ENCODE results near the gene UGCG.
"Not testable (repeated sequence)": the region's sequence is repeated elsewhere in the genome, so short reads cannot be mapped to it uniquely, and the experiment has no call there.

The UGCG gene

DNA sequence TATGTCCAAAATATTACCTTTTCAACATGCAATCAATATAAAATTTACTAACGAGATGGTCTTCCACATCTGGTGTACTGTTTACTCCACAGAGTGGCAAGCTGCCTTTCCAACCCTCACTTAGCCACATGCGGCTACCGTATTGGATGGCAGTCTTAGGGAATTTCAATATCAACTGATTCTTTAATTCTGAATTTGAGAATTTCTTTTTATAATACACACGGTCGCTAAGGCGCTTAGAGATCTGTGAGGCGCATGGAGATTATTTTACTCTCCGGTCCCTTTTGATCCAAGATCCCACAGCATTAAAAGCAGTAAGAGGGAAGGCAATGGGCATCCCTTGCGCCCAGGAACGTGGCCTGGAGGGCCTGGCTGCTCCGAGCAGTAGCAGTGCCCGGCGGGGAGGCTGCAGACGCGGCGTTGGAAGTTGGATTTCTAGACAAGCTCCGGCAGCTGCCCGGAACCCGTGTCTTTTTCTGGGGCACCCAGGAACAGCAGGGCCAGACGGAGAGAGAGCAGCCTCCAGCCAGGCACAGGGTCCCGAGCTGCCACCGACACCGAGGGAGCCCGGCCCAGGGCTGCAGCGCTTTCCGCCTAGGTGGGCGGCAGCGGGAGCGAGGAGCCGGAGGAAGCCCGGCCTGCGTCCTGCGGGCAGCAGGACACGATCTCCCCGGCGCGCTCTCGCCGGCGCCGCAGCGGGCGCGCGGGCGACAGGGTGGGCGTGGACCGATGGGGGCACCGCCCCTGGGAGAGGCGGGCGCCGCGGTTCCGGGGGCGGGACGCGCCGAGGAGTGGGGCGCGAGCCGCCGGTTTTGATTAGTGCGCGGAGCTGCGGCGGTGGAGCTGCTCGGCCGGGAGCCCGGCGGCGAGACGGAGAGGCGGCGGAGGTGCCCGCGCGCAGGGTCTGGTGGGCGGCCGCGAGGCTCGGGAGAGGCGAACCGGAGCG lies at the start of gene UGCG:
Gene UGCG, plus strand, starts transcription at position 819 of the 946 bp plus-strand sequence. CDS start 402 bp downstream, outside the sequence.
- H3K27me3 Mint-ChIP-seq = no peaks in the 10 kb centered on the region
- H3K27ac Mint-ChIP-seq = peak within 1 kb of the TSS; percentile 88
- peak within 1 kb of the TSS; percentile 93 for H3K4me3 Mint-ChIP-seq
- no peaks in the 10 kb centered on the region for H3K9me3 Mint-ChIP-seq
- H3K36me3 Mint-ChIP-seq = no peaks in the 10 kb centered on the region
- H3K4me1 Mint-ChIP-seq = peaks cover 19% of the 10 kb centered on the region

GRCh38 chr9:111851553-111851952 lies 45.1 kb upstream of the UGCG start:
- H3K36me3 Mint-ChIP-seq = no peaks in the 10 kb centered on the region
- no peaks in the 10 kb centered on the region for H3K27me3 Mint-ChIP-seq

DNA sequence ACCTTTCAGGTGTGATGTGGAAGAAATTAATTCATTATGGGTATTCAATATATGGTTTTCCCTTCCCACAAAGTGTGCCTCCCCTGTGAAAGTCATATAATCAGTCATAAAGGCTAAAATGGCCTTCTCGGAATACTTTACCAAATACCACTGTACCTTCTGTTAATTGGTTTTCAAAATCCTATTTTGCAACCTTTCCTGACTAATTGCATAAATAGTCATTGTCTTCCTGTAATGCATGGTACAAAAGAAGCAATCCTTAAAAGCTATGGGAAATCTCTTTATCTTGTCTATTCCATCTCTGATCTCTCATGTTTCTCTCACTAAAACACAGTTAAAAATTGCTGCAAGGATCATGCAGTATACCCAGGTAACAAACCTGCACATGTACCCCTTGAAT lies 44.3 kb upstream of the UGCG start:
- Mint-ChIP-seq H3K27ac (no peak overlapping the region), H3K27me3 (no peaks in the 10 kb centered on the region), H3K4me3 (no peak overlapping the region), H3K4me1 (no peaks in the 10 kb centered on the region), H3K9me3 (no peaks in the 10 kb centered on the region), H3K36me3 (no peaks in the 10 kb centered on the region)

More at GRCh38 chr9:111851553-111851952, 45.1 kb upstream of the UGCG start:
- no peak overlapping the region for H3K4me3 Mint-ChIP-seq
- no peaks in the 10 kb centered on the region for H3K9me3 Mint-ChIP-seq
- no peaks in the 10 kb centered on the region for H3K4me1 Mint-ChIP-seq
- no peak overlapping the region for H3K27ac Mint-ChIP-seq

GRCh38 chr9:111853450-111853827 lies 43.2 kb upstream of the UGCG start:
- Mint-ChIP-seq H3K4me3 (no peak overlapping the region), H3K9me3 (no peaks in the 10 kb centered on the region), H3K27ac (no peak overlapping the region), H3K36me3 (no peaks in the 10 kb centered on the region), H3K27me3 (no peaks in the 10 kb centered on the region), H3K4me1 (no peaks in the 10 kb centered on the region)

GRCh38 chr9:111854799-111855198 lies 41.8 kb upstream of the UGCG start:
- H3K9me3 Mint-ChIP-seq = no peaks in the 10 kb centered on the region
- no peaks in the 10 kb centered on the region for H3K27me3 Mint-ChIP-seq
- H3K36me3 Mint-ChIP-seq = no peaks in the 10 kb centered on the region
- no peaks in the 10 kb centered on the region for H3K4me1 Mint-ChIP-seq
- no peak overlapping the region for H3K4me3 Mint-ChIP-seq
- no peak overlapping the region for H3K27ac Mint-ChIP-seq

GRCh38 chr9:111857555-111858211 lies 38.9 kb upstream of the UGCG start:
- Mint-ChIP-seq H3K9me3 (peaks cover under 1% of the 10 kb centered on the region), H3K27me3 (no peaks in the 10 kb centered on the region), H3K36me3 (peaks cover under 1% of the 10 kb centered on the region), H3K27ac (peak overlapping the region; percentile 68), H3K4me3 (no peak overlapping the region), H3K4me1 (no peaks in the 10 kb centered on the region)

- no peaks in the 10 kb centered on the region for H3K4me1 Mint-ChIP-seq
- no peak overlapping the region for H3K4me3 Mint-ChIP-seq
- H3K27me3 Mint-ChIP-seq = no peaks in the 10 kb centered on the region
- peaks cover 3% of the 10 kb centered on the region for H3K36me3 Mint-ChIP-seq
- peaks cover 6% of the 10 kb centered on the region for H3K9me3 Mint-ChIP-seq
- H3K27ac Mint-ChIP-seq = no peak overlapping the region
Observed at GRCh38 chr9:111860443-111860842, 36.2 kb upstream of the UGCG start.

DNA sequence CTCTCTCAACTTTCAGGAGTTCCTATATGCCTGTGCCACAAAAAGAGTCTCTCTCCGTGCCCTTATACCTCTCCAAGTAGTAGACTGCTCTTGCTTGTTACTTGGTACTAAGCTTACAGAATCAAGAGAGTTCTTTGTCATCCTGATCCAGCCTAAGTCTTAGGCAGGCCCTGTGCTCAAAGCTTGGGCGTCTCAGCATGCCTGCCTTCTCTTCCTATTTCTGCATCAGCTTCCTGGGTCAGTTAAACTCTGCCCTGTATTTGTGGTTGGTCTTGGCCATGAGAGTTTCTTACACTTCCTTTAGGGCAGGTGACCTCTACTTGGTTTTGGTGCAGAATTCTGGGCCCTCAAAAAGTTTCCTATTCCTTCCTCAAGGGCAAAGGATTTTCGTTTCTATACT lies 33.0 kb upstream of the UGCG start:
- peaks cover 4% of the 10 kb centered on the region for H3K4me1 Mint-ChIP-seq
- H3K27ac Mint-ChIP-seq = no peak overlapping the region
- H3K27me3 Mint-ChIP-seq = no peaks in the 10 kb centered on the region
- H3K36me3 Mint-ChIP-seq = peaks cover 3% of the 10 kb centered on the region
- peaks cover 6% of the 10 kb centered on the region for H3K9me3 Mint-ChIP-seq
- H3K4me3 Mint-ChIP-seq = no peak overlapping the region

- Mint-ChIP-seq H3K4me3 (no peak overlapping the region), H3K27me3 (no peaks in the 10 kb centered on the region), H3K4me1 (peaks cover 10% of the 10 kb centered on the region), H3K27ac (no peak overlapping the region), H3K36me3 (peaks cover 3% of the 10 kb centered on the region), H3K9me3 (peaks cover 6% of the 10 kb centered on the region)
Observed at GRCh38 chr9:111866976-111867375, 29.6 kb upstream of the UGCG start.

- H3K36me3 Mint-ChIP-seq = no peaks in the 10 kb centered on the region
- no peak overlapping the region for H3K27ac Mint-ChIP-seq
- H3K4me1 Mint-ChIP-seq = peaks cover 10% of the 10 kb centered on the region
Observed at GRCh38 chr9:111868475-111868874, 28.1 kb upstream of the UGCG start.

GRCh38 chr9:111870774-111871498 lies 25.7 kb upstream of the UGCG start:
- Mint-ChIP-seq H3K27ac (no peak overlapping the region), H3K36me3 (no peaks in the 10 kb centered on the region), H3K9me3 (no peaks in the 10 kb centered on the region)

More at GRCh38 chr9:111868475-111868874, 28.1 kb upstream of the UGCG start:
- no peak overlapping the region for H3K4me3 Mint-ChIP-seq
- H3K9me3 Mint-ChIP-seq = no peaks in the 10 kb centered on the region
- no peaks in the 10 kb centered on the region for H3K27me3 Mint-ChIP-seq

GRCh38 chr9:111871499-111871855 lies 25.1 kb upstream of the UGCG start:
- Mint-ChIP-seq H3K36me3 (no peaks in the 10 kb centered on the region), H3K27ac (no peak overlapping the region), H3K9me3 (no peaks in the 10 kb centered on the region), H3K27me3 (no peaks in the 10 kb centered on the region), H3K4me1 (peaks cover 10% of the 10 kb centered on the region), H3K4me3 (no peak overlapping the region)

More at GRCh38 chr9:111870774-111871498, 25.7 kb upstream of the UGCG start:
- H3K27me3 Mint-ChIP-seq = no peaks in the 10 kb centered on the region
- peaks cover 10% of the 10 kb centered on the region for H3K4me1 Mint-ChIP-seq
- H3K4me3 Mint-ChIP-seq = no peak overlapping the region

GRCh38 chr9:111872886-111873285 lies 23.7 kb upstream of the UGCG start:
- Mint-ChIP-seq H3K36me3 (no peaks in the 10 kb centered on the region), H3K27me3 (no peaks in the 10 kb centered on the region), H3K9me3 (no peaks in the 10 kb centered on the region), H3K4me3 (no peak overlapping the region), H3K4me1 (peaks cover 6% of the 10 kb centered on the region), H3K27ac (no peak overlapping the region)

DNA sequence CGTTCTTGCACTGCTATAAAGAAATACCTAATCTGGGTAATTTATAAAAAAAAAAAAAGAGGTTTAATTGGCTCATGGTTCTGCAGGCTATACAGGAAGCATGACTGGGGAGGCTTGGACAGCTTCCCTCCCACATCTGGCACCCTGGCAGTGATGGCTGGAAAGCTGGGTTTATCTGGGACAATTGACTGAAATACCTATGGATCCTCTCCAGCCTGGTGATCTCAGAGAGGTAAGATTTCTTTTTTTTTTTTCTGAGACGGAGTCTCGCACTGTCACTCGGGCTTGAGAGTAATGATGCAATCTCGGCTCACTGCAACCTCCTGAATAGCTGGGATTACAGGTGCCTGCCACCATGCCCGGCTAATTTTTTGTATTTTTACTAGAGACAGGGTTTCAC lies 22.7 kb upstream of the UGCG start:
- Mint-ChIP-seq H3K4me1 (peaks cover 6% of the 10 kb centered on the region), H3K27me3 (no peaks in the 10 kb centered on the region)

GRCh38 chr9:111874500-111874899 lies 22.1 kb upstream of the UGCG start:
- Mint-ChIP-seq H3K27me3 (no peaks in the 10 kb centered on the region), H3K36me3 (no peaks in the 10 kb centered on the region), H3K9me3 (no peaks in the 10 kb centered on the region), H3K4me3 (no peak overlapping the region), H3K4me1 (peaks cover 6% of the 10 kb centered on the region), H3K27ac (no peak overlapping the region)

More for the DNA sequence above, 22.7 kb upstream of the UGCG start:
- H3K4me3 Mint-ChIP-seq = no peak overlapping the region
- no peaks in the 10 kb centered on the region for H3K36me3 Mint-ChIP-seq
- no peaks in the 10 kb centered on the region for H3K9me3 Mint-ChIP-seq
- no peak overlapping the region for H3K27ac Mint-ChIP-seq

GRCh38 chr9:111875291-111875690 lies 21.3 kb upstream of the UGCG start:
- not testable (repeated sequence) for H3K27ac Mint-ChIP-seq, H3K36me3 Mint-ChIP-seq, H3K4me1 Mint-ChIP-seq, H3K27me3 Mint-ChIP-seq, H3K9me3 Mint-ChIP-seq, H3K4me3 Mint-ChIP-seq
